SK-N-MC (cell line): ENCODE results near the gene HIGD2B.
"Not testable (repeated sequence)": the region's sequence is repeated elsewhere in the genome, so short reads cannot be mapped to it uniquely, and the experiment has no call there.

Source experiments
- DNase-seq: peaks from one replicate; pipeline ENCODE4 v3.0.0-alpha.2; 2011; ENCODE audit warnings: low read depth, low spot score
- H3K27ac ChIP-seq: fragments of 200-600 bp; sonication (generic); 2 replicates; pipeline ENCODE4 v1.5.1; 2016; ENCODE audit warnings: mixed run types
- H3K36me3 ChIP-seq: fragments of 200-600 bp; sonication (generic); 2 replicates; pipeline ENCODE4 v1.6.1; 2017; ENCODE audit warnings: antibody characterized with exemption, low read length, mixed read lengths; ENCODE audit not compliant: insufficient read depth
- H3K4me3 ChIP-seq: fragments of 200-600 bp; sonication (generic); 2 replicates; pipeline ENCODE4 v1.5.1; 2016
- H3K9ac ChIP-seq: fragments of 200-600 bp; sonication (generic); 2 replicates; pipeline ENCODE4 v1.8.0; 2017; ENCODE audit warnings: mixed run types, mixed read lengths; ENCODE audit not compliant: insufficient read length
- H3K9me3 ChIP-seq: fragments of 200-600 bp; sonication (generic); 2 replicates; pipeline ENCODE4 v1.6.1; 2017; ENCODE audit warnings: low read depth, mild to moderate bottlenecking, antibody characterized with exemption, low read length, moderate library complexity, mixed read lengths

Gene HIGD2B

DNA sequence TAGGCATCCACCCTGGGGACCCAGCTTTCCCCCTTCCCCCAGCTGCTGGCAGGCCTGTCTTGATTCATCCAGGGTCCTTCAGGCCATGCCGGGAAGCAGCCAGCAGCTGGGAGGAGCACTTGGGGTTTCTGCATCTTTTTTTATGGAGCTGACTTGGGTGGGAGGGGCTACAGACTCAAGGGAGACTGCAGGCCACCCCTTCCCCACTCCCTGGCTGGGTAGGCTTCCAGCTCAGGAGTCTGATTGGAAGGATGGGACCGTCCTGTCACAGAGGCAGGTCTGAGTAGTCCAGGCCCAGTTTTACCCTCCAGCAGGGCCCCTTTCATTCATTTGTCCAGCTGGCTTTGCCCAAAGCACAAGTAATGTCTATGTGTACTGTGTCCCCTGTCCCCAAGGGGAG is 43.7 kb downstream of the HIGD2B start:
- not testable (repeated sequence) for H3K36me3 ChIP-seq, H3K9ac ChIP-seq, H3K27ac ChIP-seq, H3K9me3 ChIP-seq, DNase-seq, H3K4me3 ChIP-seq

DNA sequence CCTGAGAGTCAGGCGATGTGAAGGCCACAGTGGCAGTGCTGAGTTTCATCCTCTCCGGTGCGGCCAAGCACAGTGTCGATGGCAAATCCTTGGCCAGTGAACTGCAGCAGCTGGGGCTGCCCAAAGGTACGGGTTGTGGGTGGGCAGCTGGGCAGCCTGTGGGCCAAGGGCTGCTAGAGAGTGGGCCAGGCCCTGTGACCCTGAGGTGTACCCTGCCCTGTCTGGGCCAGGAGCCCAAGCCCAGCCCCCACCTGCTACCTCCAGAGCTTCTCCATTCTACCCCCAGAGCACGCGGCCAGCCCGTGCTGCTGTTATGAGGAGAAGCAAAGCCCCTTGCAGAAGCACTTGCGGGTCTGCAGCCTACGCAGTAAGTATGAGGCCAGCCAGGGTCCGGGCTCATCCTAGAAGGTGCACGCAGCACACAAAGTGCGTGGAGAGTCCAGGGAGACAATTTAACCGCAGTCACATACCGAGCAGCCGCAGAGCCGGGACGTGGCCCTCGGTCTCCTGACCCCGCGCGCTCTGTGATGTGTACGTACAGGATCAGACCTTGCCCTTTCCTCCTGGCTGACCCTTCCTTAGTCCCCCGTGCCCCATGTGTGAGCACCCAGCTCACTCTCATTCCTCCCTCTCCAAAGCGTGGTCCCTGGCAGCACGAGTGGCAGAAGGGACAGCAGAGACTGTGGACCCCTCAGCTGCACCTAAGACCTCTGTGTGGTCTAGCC is 46.1 kb downstream of the HIGD2B start:
- not testable (repeated sequence) for H3K4me3 ChIP-seq, H3K27ac ChIP-seq, DNase-seq, H3K9me3 ChIP-seq, H3K36me3 ChIP-seq, H3K9ac ChIP-seq

DNA sequence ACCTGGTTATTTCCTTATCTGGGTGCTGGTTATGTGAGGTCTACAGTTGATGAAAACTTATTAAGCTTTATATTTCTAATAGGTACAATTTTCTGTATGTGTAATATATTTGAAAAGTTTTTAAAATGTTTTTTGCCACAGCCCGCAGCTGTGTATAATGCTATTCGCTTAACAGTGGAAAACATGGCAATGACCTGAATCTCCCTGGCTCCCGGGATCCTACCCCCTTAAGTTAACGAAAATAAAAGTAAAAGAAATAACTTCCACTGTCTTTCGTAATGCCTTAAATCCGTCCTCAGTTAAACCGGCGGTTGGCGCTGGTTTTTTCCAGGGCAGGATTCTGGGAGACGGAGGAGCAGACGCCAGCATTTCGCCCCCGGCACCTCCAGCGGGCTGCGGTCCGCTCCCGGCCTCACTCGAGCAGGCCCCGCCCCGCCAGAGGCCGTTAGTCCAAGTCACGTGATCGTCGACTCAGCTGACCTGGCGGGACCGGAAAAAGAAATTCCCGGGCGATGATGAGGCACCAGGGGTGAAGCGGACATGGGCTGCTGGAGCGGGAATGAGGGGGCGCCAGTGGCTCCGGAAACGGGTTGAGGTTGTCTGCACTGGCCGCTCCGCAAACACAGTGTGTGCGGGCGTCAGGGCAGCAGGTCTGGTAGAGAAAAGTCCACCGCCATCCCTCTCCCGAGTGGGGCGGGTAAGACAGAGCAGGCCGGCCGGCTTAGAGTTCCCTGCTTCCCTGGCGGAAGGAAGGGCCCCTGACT is 49.3 kb downstream of the HIGD2B start:
- H3K36me3 ChIP-seq, DNase-seq, H3K9me3 ChIP-seq, H3K4me3 ChIP-seq, H3K9ac ChIP-seq, H3K27ac ChIP-seq: not testable (repeated sequence)

DNA sequence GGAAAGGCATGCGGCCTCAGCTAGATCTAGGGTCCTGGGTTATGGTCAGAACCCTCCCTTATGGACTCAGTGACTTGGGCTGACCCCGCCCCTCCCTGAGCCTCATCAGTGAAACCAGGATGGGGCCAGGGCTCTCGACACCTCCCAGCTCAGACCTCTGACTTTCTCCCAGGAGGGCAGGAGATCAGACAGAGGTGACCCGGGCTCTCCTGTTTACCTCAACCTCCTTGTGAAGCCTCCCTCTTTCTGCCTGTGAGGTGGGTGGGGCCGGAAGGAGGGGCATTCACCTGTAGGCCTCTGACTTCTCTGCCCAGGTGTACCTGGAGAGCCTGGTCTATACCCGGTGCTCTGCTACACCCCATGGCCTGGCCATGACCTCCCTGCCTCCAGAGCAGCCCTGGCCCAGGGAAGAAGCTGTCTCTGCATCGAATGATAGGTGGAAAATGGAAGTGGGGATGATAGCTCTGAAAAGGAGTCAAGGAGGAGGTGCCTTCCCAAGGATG is 56.9 kb downstream of the HIGD2B start:
- not testable (repeated sequence) for DNase-seq, H3K9me3 ChIP-seq, H3K9ac ChIP-seq, H3K27ac ChIP-seq, H3K4me3 ChIP-seq, H3K36me3 ChIP-seq

DNA sequence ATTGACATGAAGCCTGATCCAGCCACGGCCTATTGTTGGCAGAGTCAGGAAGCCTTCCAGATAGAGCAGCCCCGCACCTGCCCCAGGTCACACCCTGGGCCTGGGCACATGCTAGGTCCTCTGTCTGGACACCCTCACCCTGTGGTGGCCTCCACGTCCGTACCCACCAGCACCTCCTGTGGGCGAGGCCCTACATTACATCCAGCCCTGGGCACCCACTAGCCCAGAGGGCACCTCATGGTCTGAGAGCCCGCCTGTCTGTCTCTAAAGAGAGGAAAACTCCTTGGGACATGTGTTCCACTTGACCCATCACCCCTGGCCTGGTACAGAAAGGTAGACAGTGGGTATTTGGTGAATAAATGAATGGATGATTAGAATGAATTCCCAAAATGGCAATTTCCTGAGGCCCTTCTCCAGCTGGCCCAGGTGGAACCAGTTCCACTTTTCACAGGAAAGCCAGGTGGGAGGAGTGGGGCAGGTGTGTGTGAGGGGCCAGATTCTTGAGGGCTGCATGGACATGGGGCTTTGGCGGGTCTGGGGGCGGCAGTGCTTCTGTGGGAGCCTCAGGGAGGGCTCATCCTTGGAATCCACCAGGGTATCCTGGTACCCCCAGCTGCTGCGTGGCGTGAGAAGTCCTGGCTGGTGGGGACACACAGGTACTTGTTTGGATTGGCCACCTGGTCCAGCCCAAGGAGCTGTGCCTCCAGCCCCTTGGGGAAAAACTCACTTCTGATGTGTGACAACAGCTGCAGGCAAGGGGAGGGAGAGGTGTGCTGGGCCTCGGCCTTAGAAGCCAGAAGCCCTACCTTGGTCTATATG is 57.5 kb downstream of the HIGD2B start:
- H3K9ac ChIP-seq, H3K27ac ChIP-seq, H3K4me3 ChIP-seq, DNase-seq, H3K9me3 ChIP-seq, H3K36me3 ChIP-seq: not testable (repeated sequence)

DNA sequence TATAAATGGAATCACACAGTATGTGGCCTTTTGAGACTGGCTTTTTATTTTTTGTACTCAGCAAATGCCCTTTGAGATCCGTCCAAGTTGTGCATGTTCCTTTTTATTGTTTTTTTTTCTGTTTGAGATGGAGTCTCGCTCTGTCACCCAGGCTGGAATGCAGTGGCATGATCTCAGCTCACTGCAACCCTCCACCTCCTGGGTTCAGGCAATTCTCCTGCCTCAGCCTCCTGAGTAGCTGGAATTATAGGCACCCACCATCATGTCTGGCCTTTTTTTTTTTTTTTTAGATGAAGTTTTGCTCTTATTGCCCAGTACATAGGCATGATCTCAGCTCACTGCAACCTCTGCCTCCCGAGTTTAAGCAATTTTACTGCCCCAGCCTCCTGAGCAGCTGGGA is 59.8 kb downstream of the HIGD2B start:
- not testable (repeated sequence) for H3K27ac ChIP-seq, H3K9me3 ChIP-seq, H3K4me3 ChIP-seq, H3K36me3 ChIP-seq, H3K9ac ChIP-seq, DNase-seq
